Measurements from ENCODE around the gene SLC6A7.
"Not testable (repeated sequence)": the region's sequence is repeated elsewhere in the genome, so short reads cannot be mapped to it uniquely, and the experiment has no call there.

SLC6A7 gene

GRCh38 chr5:150239794-150240122, 49.9 kb downstream of the SLC6A7 start:
- no peaks in the 10 kb centered on the region for H3K4me1 Mint-ChIP-seq (ENCODE audit: low read depth)
- no peak overlapping the region for H3K4me3 Mint-ChIP-seq
- H3K9me3 Mint-ChIP-seq (ENCODE audit: low read depth) = no peaks in the 10 kb centered on the region
- H3K27me3 Mint-ChIP-seq = no peaks in the 10 kb centered on the region
- H3K36me3 Mint-ChIP-seq = no peaks in the 10 kb centered on the region
- H3K27ac Mint-ChIP-seq = no peak overlapping the region

DNA sequence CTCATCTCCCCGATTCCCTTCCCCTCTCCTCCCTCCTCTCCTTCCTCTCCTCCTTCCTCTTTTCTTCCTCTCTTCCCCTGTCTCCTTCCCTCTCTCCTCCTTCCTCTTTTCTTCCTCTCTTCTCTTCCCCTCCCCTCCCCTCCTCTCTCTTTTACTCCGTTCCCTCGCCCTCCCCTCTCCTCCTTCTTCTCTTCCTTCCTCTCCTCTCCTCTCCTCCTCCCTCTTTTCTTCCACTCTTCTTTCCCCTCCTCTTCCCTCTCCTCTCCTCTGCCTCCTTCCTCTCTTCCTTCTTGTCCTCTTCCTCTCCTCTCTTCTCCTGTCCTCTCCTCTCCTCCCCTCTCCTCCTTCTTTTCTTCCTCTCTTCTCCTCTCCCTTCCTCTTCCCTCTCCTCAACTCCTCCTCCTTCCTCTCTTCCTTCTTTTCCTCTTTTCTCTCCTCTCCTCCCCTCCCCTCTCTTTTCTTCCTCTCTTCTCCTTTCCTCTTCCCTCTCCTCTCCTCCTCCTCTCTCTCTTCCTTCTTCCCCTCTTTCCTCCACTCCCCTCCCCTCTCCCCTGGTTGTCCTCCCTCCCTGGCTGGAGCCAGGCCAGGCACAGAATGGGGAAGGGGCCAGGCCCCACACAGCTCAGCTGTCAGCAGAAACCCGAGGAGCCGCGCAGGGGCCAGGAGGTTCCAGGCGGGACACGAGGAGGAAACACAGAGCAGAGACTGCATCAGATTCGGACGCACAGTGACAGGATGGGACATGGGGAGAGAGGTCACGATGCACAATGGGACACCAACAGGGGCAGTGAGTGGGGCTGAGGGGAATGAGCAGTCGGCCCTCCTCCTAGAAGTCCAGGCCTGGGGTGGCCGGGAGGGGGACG, 51.7 kb downstream of the SLC6A7 start:
- no peaks in the 10 kb centered on the region for H3K4me1 Mint-ChIP-seq (ENCODE audit: low read depth)

GRCh38 chr5:150242251-150242894, 52.5 kb downstream of the SLC6A7 start:
- H3K4me3 Mint-ChIP-seq = no peak overlapping the region
- no peaks in the 10 kb centered on the region for H3K4me1 Mint-ChIP-seq (ENCODE audit: low read depth)
- no peaks in the 10 kb centered on the region for H3K9me3 Mint-ChIP-seq (ENCODE audit: low read depth)
- no peak overlapping the region for H3K27ac Mint-ChIP-seq
- no peaks in the 10 kb centered on the region for H3K27me3 Mint-ChIP-seq
- H3K36me3 Mint-ChIP-seq = no peaks in the 10 kb centered on the region

More for the DNA sequence above, 51.7 kb downstream of the SLC6A7 start:
- Mint-ChIP-seq H3K4me3 (no peak overlapping the region), H3K36me3 (no peaks in the 10 kb centered on the region), H3K9me3 (ENCODE audit: low read depth) (no peaks in the 10 kb centered on the region), H3K27ac (no peak overlapping the region), H3K27me3 (no peaks in the 10 kb centered on the region)

DNA sequence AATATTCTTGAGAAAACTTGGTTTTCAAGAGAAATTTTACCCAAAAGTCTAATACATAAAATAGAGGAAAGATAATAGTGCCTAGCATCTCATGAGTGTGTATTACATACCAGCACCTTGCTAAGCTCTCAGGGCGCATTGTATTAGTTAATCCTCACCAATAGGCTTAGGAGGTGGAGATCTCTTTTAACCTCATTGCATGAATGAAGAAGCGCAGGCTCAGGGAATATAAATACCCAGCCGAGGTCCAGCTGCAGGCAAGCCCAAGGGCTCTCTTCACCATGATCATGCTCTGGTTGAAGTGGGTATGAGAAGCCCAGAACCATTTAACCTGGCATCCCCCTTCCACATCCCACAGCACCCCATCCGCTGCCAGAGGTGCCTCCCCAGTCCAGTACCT, 53.7 kb downstream of the SLC6A7 start:
- Mint-ChIP-seq H3K36me3 (no peaks in the 10 kb centered on the region), H3K9me3 (ENCODE audit: low read depth) (no peaks in the 10 kb centered on the region), H3K27me3 (no peaks in the 10 kb centered on the region), H3K4me1 (ENCODE audit: low read depth) (no peaks in the 10 kb centered on the region), H3K4me3 (no peak overlapping the region), H3K27ac (no peak overlapping the region)

GRCh38 chr5:150244209-150244608, 54.3 kb downstream of the SLC6A7 start:
- Mint-ChIP-seq H3K4me1 (ENCODE audit: low read depth) (no peaks in the 10 kb centered on the region), H3K27me3 (no peaks in the 10 kb centered on the region), H3K9me3 (ENCODE audit: low read depth) (no peaks in the 10 kb centered on the region), H3K36me3 (no peaks in the 10 kb centered on the region), H3K4me3 (no peak overlapping the region), H3K27ac (no peak overlapping the region)

GRCh38 chr5:150245111-150245789, 55.4 kb downstream of the SLC6A7 start:
- Mint-ChIP-seq H3K4me1 (ENCODE audit: low read depth) (no peaks in the 10 kb centered on the region), H3K27me3 (no peaks in the 10 kb centered on the region), H3K27ac (no peak overlapping the region), H3K9me3 (ENCODE audit: low read depth) (no peaks in the 10 kb centered on the region), H3K4me3 (no peak overlapping the region), H3K36me3 (no peaks in the 10 kb centered on the region)

GRCh38 chr5:150245808-150246207, 55.9 kb downstream of the SLC6A7 start:
- H3K4me1 Mint-ChIP-seq (ENCODE audit: low read depth) = no peaks in the 10 kb centered on the region
- H3K4me3 Mint-ChIP-seq = no peak overlapping the region
- H3K9me3 Mint-ChIP-seq (ENCODE audit: low read depth) = no peaks in the 10 kb centered on the region
- H3K27me3 Mint-ChIP-seq = no peaks in the 10 kb centered on the region
- no peaks in the 10 kb centered on the region for H3K36me3 Mint-ChIP-seq
- no peak overlapping the region for H3K27ac Mint-ChIP-seq

DNA sequence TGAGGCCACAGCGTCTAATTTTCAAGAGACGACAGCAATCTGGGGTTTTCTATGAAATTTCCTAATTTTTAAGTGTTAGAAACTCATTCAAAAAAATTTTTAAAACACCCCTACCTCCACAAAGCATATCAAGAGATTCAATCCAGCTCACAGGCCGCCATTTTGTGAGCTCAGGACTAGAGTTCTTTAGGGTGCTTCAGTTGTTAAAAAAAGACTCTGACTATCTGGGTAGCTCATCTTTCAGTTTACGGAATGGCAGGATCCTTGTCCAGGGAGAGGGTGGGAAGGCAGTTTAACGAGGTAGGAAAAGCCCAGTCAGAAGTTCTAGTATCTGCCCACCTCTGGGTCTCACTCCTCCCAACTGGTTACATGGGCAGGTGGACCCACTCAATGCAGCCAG, 56.6 kb downstream of the SLC6A7 start:
- H3K9me3 Mint-ChIP-seq (ENCODE audit: low read depth) = no peaks in the 10 kb centered on the region
- no peak overlapping the region for H3K27ac Mint-ChIP-seq
- H3K36me3 Mint-ChIP-seq = no peaks in the 10 kb centered on the region
- H3K4me1 Mint-ChIP-seq (ENCODE audit: low read depth) = no peaks in the 10 kb centered on the region
- no peaks in the 10 kb centered on the region for H3K27me3 Mint-ChIP-seq
- H3K4me3 Mint-ChIP-seq = no peak overlapping the region

GRCh38 chr5:150246835-150247234, 57.0 kb downstream of the SLC6A7 start:
- Mint-ChIP-seq H3K4me1 (ENCODE audit: low read depth) (no peaks in the 10 kb centered on the region), H3K27ac (no peak overlapping the region), H3K27me3 (no peaks in the 10 kb centered on the region), H3K36me3 (no peaks in the 10 kb centered on the region), H3K4me3 (no peak overlapping the region), H3K9me3 (ENCODE audit: low read depth) (no peaks in the 10 kb centered on the region)

GRCh38 chr5:150247726-150248125, 57.9 kb downstream of the SLC6A7 start:
- Mint-ChIP-seq H3K27ac (no peak overlapping the region), H3K27me3 (no peaks in the 10 kb centered on the region), H3K4me1 (ENCODE audit: low read depth) (no peaks in the 10 kb centered on the region), H3K9me3 (ENCODE audit: low read depth) (no peaks in the 10 kb centered on the region), H3K36me3 (no peaks in the 10 kb centered on the region), H3K4me3 (no peak overlapping the region)

DNA sequence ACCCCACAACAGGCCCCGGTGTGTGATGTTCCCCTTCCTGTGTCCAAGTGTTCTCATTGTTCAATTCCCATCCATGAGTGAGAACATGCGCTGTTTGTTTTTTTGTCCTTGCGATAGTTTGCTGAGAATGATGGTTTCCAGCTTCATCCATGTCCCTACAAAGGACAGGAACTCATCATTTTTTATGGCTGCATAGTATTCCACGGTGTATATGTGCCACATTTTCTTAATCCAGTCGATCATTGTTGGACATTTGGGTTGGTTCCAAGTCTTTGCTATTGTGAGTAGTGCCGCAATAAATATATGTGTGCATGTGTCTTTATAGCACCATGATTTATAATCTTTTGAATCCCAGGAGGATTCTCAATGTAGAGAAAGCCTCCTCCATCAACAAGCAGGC, 58.6 kb downstream of the SLC6A7 start:
- H3K9me3 Mint-ChIP-seq (ENCODE audit: low read depth); H3K27me3 Mint-ChIP-seq; H3K4me3 Mint-ChIP-seq; H3K4me1 Mint-ChIP-seq (ENCODE audit: low read depth); H3K36me3 Mint-ChIP-seq; H3K27ac Mint-ChIP-seq: not testable (repeated sequence)

DNA sequence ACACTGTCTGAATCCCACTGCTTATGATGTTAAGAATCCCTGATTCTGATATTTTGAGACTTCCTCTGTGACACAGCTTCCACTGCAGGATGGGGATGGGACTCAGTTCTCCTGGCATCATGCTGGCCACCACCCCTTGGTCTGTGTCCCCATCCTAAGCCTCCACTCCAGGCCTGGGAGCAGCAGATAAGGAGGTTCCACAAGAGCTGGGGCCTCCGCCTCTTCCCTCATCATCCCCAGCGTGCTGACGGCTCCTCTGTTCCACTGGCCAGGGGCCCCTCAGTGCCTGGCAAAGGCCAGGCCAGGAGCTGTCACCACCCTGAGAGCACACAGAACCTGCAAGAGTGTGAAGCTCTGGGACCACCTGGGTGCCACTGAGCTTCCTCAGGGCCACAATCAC, 59.1 kb downstream of the SLC6A7 start:
- Mint-ChIP-seq H3K4me1 (ENCODE audit: low read depth) (no peaks in the 10 kb centered on the region), H3K27ac (no peak overlapping the region), H3K4me3 (no peak overlapping the region), H3K27me3 (no peaks in the 10 kb centered on the region), H3K9me3 (ENCODE audit: low read depth) (no peaks in the 10 kb centered on the region), H3K36me3 (no peaks in the 10 kb centered on the region)

GRCh38 chr5:150249744-150250143, 59.9 kb downstream of the SLC6A7 start:
- no peaks in the 10 kb centered on the region for H3K9me3 Mint-ChIP-seq (ENCODE audit: low read depth)
- H3K4me1 Mint-ChIP-seq (ENCODE audit: low read depth) = no peaks in the 10 kb centered on the region
- H3K27ac Mint-ChIP-seq = no peak overlapping the region
- no peak overlapping the region for H3K4me3 Mint-ChIP-seq
- no peaks in the 10 kb centered on the region for H3K27me3 Mint-ChIP-seq
- H3K36me3 Mint-ChIP-seq = no peaks in the 10 kb centered on the region

GRCh38 chr5:150251504-150251903, 61.6 kb downstream of the SLC6A7 start:
- Mint-ChIP-seq H3K9me3 (ENCODE audit: low read depth) (no peaks in the 10 kb centered on the region), H3K4me1 (ENCODE audit: low read depth) (no peaks in the 10 kb centered on the region), H3K27ac (no peak overlapping the region), H3K36me3 (no peaks in the 10 kb centered on the region), H3K4me3 (no peak overlapping the region), H3K27me3 (no peaks in the 10 kb centered on the region)

GRCh38 chr5:150252489-150252888, 62.6 kb downstream of the SLC6A7 start:
- H3K9me3 Mint-ChIP-seq (ENCODE audit: low read depth) = no peaks in the 10 kb centered on the region
- no peaks in the 10 kb centered on the region for H3K36me3 Mint-ChIP-seq
- H3K27ac Mint-ChIP-seq = no peak overlapping the region
- H3K27me3 Mint-ChIP-seq = no peaks in the 10 kb centered on the region
- H3K4me3 Mint-ChIP-seq = no peak overlapping the region
- no peaks in the 10 kb centered on the region for H3K4me1 Mint-ChIP-seq (ENCODE audit: low read depth)

All from activated naive CD8-positive, alpha-beta T cell (primary cell).